Fibroblast of skin of right biceps (primary cell): ENCODE data around the gene CCSER1.
"Not testable (repeated sequence)": the region's sequence is repeated elsewhere in the genome, so short reads cannot be mapped to it uniquely, and the experiment has no call there.

Experiments
- DNase-seq: peaks from one replicate; pipeline ENCODE4 v3.0.0-alpha.2; 2013

Gene CCSER1

GRCh38 chr4:90458576-90458975 is 331.4 kb downstream of the CCSER1 start:
- DNase-seq = no peak

- DNase-seq = no peak
Observed at GRCh38 chr4:90474484-90474883, 347.3 kb downstream of the CCSER1 start.

GRCh38 chr4:90476019-90476418 is 348.8 kb downstream of the CCSER1 start:
- no peak for DNase-seq

- no peak for DNase-seq
Observed at GRCh38 chr4:90476586-90476985, 349.4 kb downstream of the CCSER1 start.

GRCh38 chr4:90484894-90485293 is 357.7 kb downstream of the CCSER1 start:
- DNase-seq = not testable (repeated sequence)

- DNase-seq = no peak
Observed at GRCh38 chr4:90486346-90486745, 359.2 kb downstream of the CCSER1 start.

- DNase-seq = no peak
Observed at GRCh38 chr4:90495211-90495610, 368.0 kb downstream of the CCSER1 start.

- DNase-seq = no peak
Observed at GRCh38 chr4:90495936-90496335, 368.7 kb downstream of the CCSER1 start.

GRCh38 chr4:90498175-90498574 is 371.0 kb downstream of the CCSER1 start:
- DNase-seq = no peak

GRCh38 chr4:90503677-90504076 is 376.5 kb downstream of the CCSER1 start:
- DNase-seq = peak; percentile 14

- no peak for DNase-seq
Observed at GRCh38 chr4:90515191-90515590, 388.0 kb downstream of the CCSER1 start.

- DNase-seq = no peak
Observed at GRCh38 chr4:90528551-90528950, 401.4 kb downstream of the CCSER1 start.

GRCh38 chr4:90536408-90536807 is 409.2 kb downstream of the CCSER1 start:
- DNase-seq = no peak

GRCh38 chr4:90537491-90537890 is 410.3 kb downstream of the CCSER1 start:
- DNase-seq = no peak

GRCh38 chr4:90540536-90540935 is 413.3 kb downstream of the CCSER1 start:
- DNase-seq = no peak

- no peak for DNase-seq
Observed at GRCh38 chr4:90542216-90542615, 415.0 kb downstream of the CCSER1 start.

GRCh38 chr4:90543419-90544170 is 416.4 kb downstream of the CCSER1 start:
- no peak for DNase-seq

GRCh38 chr4:90544532-90545045 is 417.4 kb downstream of the CCSER1 start:
- DNase-seq = no peak

- no peak for DNase-seq
Observed at GRCh38 chr4:90545380-90545779, 418.2 kb downstream of the CCSER1 start.

- DNase-seq = no peak
Observed at GRCh38 chr4:90546114-90546513, 418.9 kb downstream of the CCSER1 start.

GRCh38 chr4:90570615-90571014 is 443.4 kb downstream of the CCSER1 start:
- DNase-seq = no peak

- no peak for DNase-seq
Observed at GRCh38 chr4:90572996-90573395, 445.8 kb downstream of the CCSER1 start.

GRCh38 chr4:90575371-90575770 is 448.2 kb downstream of the CCSER1 start:
- no peak for DNase-seq

- DNase-seq = no peak
Observed at GRCh38 chr4:90580326-90580725, 453.1 kb downstream of the CCSER1 start.

- no peak for DNase-seq
Observed at GRCh38 chr4:90582087-90582486, 454.9 kb downstream of the CCSER1 start.
